Keratinocyte (primary cell): ENCODE measurements around the gene TJP3.

Experiments
- CTCF ChIP-seq, 3 experiments: IDR thresholded peaks in 1 of 3; conservative IDR thresholded peaks in 1 of 3; optimal IDR thresholded peaks in 1 of 3; 2 replicates in 2 of 3; 3 replicates in 1 of 3; pipeline versions ENCODE3 to v1.5.1; 2011; ENCODE audit warnings: low read length in 3 of 3, mild to moderate bottlenecking in 3 of 3, moderate library complexity in 2 of 3, control low read depth in 1 of 3, inconsistent platforms in 1 of 3; ENCODE audit not compliant: insufficient read depth in 2 of 3; ENCODE audit errors: extremely low read depth in 1 of 3
- EZH2 ChIP-seq: IDR thresholded peaks from one replicate; pipeline ENCODE4 v1.6.1; 2012; ENCODE audit warnings: inconsistent platforms, mild to moderate bottlenecking, low read length, moderate library complexity

GRCh38 chr19:3785451-3785937 is 77.3 kb downstream of the TJP3 start:
- TF ChIP-seq CTCF (optimal IDR thresholded peaks at IDR 0.05 in 1 of 3, IDR thresholded peaks at IDR 0.05 in 1 of 3, conservative IDR thresholded peaks at IDR 0.05 in 1 of 3; ENCODE audit: extremely low read depth in 1 of 3, insufficient read depth in 2 of 3, low read length in 3 of 3) (no peak), EZH2 (no peak)
